ENCODE measurements around the gene UBAC2.

DNA sequence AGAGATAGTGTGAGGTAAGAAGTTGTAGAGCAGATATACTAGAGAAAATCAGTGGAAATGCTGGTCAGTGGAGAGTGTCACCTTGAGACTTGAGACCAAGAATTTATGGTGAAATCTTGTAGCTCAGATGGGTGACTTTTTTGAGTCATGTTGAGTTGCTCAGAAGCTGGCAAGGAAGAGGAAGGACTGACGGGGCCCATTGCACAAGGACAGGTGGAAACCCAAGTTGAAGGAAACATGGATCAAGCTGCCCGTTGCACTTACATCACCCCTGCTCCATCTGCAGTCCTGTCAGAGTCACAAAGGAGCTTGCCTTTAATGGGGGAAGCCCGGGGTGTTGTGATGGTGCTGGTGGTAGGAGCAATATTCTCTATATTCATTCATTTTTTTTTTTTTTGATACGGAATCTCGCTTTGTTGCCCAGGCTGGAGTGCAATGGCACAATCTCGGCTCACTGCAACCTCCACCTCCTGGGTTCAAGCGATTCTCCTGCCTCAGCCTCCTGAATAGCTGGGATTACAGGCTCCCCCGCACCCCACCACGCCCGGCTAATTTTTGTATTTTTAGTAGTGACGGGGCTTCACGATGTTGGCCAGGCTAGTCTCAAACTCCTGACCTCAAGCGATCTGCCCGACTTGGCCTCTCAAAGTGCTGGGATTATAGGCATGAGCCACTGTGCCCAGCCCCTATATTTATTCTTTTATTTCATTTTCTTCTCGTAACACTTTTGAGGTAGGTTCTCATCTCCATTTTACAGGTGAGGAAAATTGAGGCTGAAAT lies 27.4 kb downstream of the UBAC2 start:
- TF ChIP-seq, protein P1, sequence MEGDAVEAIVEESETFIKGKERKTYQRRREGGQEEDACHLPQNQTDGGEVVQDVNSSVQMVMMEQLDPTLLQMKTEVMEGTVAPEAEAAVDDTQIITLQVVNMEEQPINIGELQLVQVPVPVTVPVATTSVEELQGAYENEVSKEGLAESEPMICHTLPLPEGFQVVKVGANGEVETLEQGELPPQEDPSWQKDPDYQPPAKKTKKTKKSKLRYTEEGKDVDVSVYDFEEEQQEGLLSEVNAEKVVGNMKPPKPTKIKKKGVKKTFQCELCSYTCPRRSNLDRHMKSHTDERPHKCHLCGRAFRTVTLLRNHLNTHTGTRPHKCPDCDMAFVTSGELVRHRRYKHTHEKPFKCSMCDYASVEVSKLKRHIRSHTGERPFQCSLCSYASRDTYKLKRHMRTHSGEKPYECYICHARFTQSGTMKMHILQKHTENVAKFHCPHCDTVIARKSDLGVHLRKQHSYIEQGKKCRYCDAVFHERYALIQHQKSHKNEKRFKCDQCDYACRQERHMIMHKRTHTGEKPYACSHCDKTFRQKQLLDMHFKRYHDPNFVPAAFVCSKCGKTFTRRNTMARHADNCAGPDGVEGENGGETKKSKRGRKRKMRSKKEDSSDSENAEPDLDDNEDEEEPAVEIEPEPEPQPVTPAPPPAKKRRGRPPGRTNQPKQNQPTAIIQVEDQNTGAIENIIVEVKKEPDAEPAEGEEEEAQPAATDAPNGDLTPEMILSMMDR (IDR thresholded peaks at IDR 0.05), result no peak
- no peak for TF ChIP-seq POLR2A (IDR thresholded peaks at IDR 0.05)
